Esophagus muscularis mucosa (tissue), 4 donors: ENCODE results near the gene PPARG.

ENCODE experiments used
- CTCF ChIP-seq, 3 experiments: fragments of 200-600 bp in 2 of 3; fragments of 450-650 bp in 1 of 3; sonication (generic) in 2 of 3; IDR thresholded peaks; one replicate each; pipeline ENCODE4 v1.5.1; 2017 to 2019; ENCODE audit warnings: antibody characterized with exemption in 3 of 3, mild to moderate bottlenecking in 2 of 3, moderate library complexity in 1 of 3
- EP300 ChIP-seq: sonication (generic); formaldehyde crosslinking; IDR thresholded peaks from one replicate; pipeline ENCODE4 v1.6.1; 2017; ENCODE audit warnings: antibody characterized with exemption
- POLR2A ChIP-seq: fragments of 450-650 bp; IDR thresholded peaks from one replicate; pipeline ENCODE4 v1.6.1; 2017; ENCODE audit warnings: antibody characterized with exemption, moderate library complexity, mild to moderate bottlenecking, low read depth
- POLR2AphosphoS5 ChIP-seq, 2 donors: sonication (generic); formaldehyde crosslinking; IDR thresholded peaks; one replicate each; pipeline ENCODE4 v1.6.1; 2017; ENCODE audit warnings: antibody characterized with exemption in 2 of 2

DNA sequence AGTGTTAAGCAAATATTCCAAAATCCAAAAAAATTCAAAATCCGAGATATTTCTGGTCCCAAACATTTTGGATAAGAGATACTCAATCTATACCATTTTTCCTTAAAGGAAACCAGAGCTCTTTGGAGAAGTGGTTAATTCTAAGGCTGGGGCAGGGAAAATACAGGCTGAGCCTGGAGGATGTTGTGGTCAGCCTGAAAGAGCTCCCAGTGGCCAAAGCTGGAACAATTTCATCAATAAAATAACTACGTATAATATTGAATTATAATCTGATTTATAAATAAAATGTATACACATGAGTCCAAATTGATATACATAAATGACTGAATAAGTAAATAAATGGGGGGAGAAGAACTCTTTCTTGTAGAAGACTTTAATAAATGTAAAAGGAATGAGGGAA, 24.6 kb downstream of the PPARG start:
- TF ChIP-seq CTCF (IDR thresholded peaks at IDR 0.05) (no peak), EP300 (no peak), POLR2A (no peak), POLR2AphosphoS5 (IDR thresholded peaks at IDR 0.05) (no peak)
